NB4 (cell line): ENCODE measurements around the gene MPDU1.
"Not testable (repeated sequence)": the region's sequence is repeated elsewhere in the genome, so short reads cannot be mapped to it uniquely, and the experiment has no call there.

Source experiments
- MAX ChIP-seq: IDR thresholded peaks from 2 replicates; pipeline ENCODE4 v1.6.1; 2011; ENCODE audit warnings: low read depth, low read length
- MYC ChIP-seq: IDR thresholded peaks from 2 replicates; pipeline ENCODE4 v1.6.1; 2011; ENCODE audit warnings: low read depth, low read length
- POLR2A ChIP-seq: IDR thresholded peaks from 2 replicates; pipeline ENCODE4 v1.6.1; 2011; ENCODE audit warnings: mild to moderate bottlenecking; ENCODE audit not compliant: insufficient read length; ENCODE audit errors: extremely low read depth
- TF ChIP-seq, protein P1 (sequence below): IDR thresholded peaks from one replicate; pipeline ENCODE4 v1.5.1; 2012; ENCODE audit warnings: low read depth, low read length

GRCh38 chr17:7597561-7597960 lies 13.9 kb downstream of the MPDU1 start:
- TF ChIP-seq, protein P1, sequence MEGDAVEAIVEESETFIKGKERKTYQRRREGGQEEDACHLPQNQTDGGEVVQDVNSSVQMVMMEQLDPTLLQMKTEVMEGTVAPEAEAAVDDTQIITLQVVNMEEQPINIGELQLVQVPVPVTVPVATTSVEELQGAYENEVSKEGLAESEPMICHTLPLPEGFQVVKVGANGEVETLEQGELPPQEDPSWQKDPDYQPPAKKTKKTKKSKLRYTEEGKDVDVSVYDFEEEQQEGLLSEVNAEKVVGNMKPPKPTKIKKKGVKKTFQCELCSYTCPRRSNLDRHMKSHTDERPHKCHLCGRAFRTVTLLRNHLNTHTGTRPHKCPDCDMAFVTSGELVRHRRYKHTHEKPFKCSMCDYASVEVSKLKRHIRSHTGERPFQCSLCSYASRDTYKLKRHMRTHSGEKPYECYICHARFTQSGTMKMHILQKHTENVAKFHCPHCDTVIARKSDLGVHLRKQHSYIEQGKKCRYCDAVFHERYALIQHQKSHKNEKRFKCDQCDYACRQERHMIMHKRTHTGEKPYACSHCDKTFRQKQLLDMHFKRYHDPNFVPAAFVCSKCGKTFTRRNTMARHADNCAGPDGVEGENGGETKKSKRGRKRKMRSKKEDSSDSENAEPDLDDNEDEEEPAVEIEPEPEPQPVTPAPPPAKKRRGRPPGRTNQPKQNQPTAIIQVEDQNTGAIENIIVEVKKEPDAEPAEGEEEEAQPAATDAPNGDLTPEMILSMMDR, result not testable (repeated sequence)
- not testable (repeated sequence) for TF ChIP-seq POLR2A, MYC, MAX
